HepG2 (cell line): ENCODE measurements around the gene ST8SIA6. TPM values are rescaled to one million over a fixed set of nuclear protein-coding genes. Genes with fewer than 3 reads are reported as not detected.

Source experiments
- ATAC-seq: fragments of 200-7000 bp; cut with Tn5 transposase; 3 replicates; pipeline ENCODE4 v1.9.1; 2020; ENCODE audit warnings: mild to moderate bottlenecking, moderate library complexity
- BruUV-seq: library from RNA; stranded (reverse); fragments of 400-500 nt; replicated peaks from 2 replicates; lab custom pipeline; 2021; lab: Mats Ljungman, UMichigan
- CTCF ChIA-PET: fragments of 300-600 bp; formaldehyde crosslinking; extraction: SDS; loops from one replicate; lab custom pipeline; 2021; ENCODE audit warnings: low total read pairs, inconsistent platforms, low intra/inter-chr PET ratio; lab: Yijun Ruan, JAX
- POLR2A ChIA-PET: fragments of 350-600 bp; sonication (Branson Sonifier 250); formaldehyde crosslinking; loops from one replicate; lab custom pipeline; 2020; ENCODE audit warnings: antibody characterized with exemption, inconsistent platforms; lab: Yijun Ruan, JAX
- DNase-seq: peaks from one replicate; pipeline ENCODE4 v3.0.0-alpha.2; 2015; ENCODE audit warnings: low spot score
- FAIRE-seq: peaks from 3 replicates; lab custom pipeline; 2011; peaks lifted over from hg19 to GRCh38; lab: Jason Lieb, UNC
- H2AFZ ChIP-seq: one replicate; pipeline ENCODE4 v1.6.1; 2011; ENCODE audit warnings: low read length, inconsistent platforms
- H3K27ac ChIP-seq: fragments of 300-600 bp; 3 replicates; pipeline ENCODE4 v1.8.0; 2011; ENCODE audit warnings: mixed run types, mild to moderate bottlenecking, mixed read lengths, low read length, inconsistent platforms; ENCODE audit not compliant: insufficient read depth; ENCODE audit errors: extremely low read length
- H3K27me3 ChIP-seq, 2 experiments: fragments of 200-600 bp in 1 of 2; 2 replicates in 1 of 2; 3 replicates in 1 of 2; pipeline versions ENCODE4 v1.6.0 to v1.8.0; 2011; ENCODE audit warnings: low read length in 2 of 2, mild to moderate bottlenecking in 2 of 2, moderate library complexity in 2 of 2, inconsistent platforms in 1 of 2; ENCODE audit not compliant: insufficient read depth in 2 of 2, control insufficient read depth in 1 of 2
- H3K36me3 ChIP-seq, 2 experiments: fragments of 200-600 bp in 1 of 2; replicated peaks in 1 of 2; 2 replicates in 1 of 2; 3 replicates in 1 of 2; pipeline versions ENCODE4 v1.5.1 to v1.8.0; 2011; ENCODE audit warnings: low read length in 2 of 2, inconsistent platforms in 1 of 2; ENCODE audit not compliant: insufficient read depth in 2 of 2, control insufficient read depth in 1 of 2
- H3K4me1 ChIP-seq: 2 replicates; pipeline ENCODE4 v1.5.1; 2012; ENCODE audit warnings: low read length, inconsistent platforms; ENCODE audit not compliant: insufficient read depth
- H3K4me2 ChIP-seq: 2 replicates; pipeline ENCODE4 v1.6.0; 2011; ENCODE audit warnings: low read depth, low read length, inconsistent platforms
- H3K4me3 ChIP-seq, 3 experiments: fragments of 200-600 bp in 1 of 3; sonication (generic), shearing (Covaris generic) in 1 of 3; replicated peaks in 1 of 3; 2 replicates each; pipeline ENCODE4 v1.5.1; 2011 to 2016; ENCODE audit warnings: low read length in 3 of 3, inconsistent platforms in 2 of 3, low read depth in 2 of 3, mild to moderate bottlenecking in 2 of 3, control low read depth in 1 of 3, mixed read lengths in 1 of 3; ENCODE audit not compliant: insufficient read depth in 1 of 3
- H3K79me2 ChIP-seq: one replicate; pipeline ENCODE4 v1.6.1; 2011; ENCODE audit warnings: low read length, inconsistent platforms; ENCODE audit not compliant: insufficient read depth
- H3K9ac ChIP-seq: 2 replicates; pipeline ENCODE4 v1.6.0; 2011; ENCODE audit warnings: mild to moderate bottlenecking, low read depth, low read length, inconsistent platforms; ENCODE audit not compliant: insufficient read depth
- H3K9me3 ChIP-seq: 2 replicates; pipeline ENCODE4 v1.5.1; 2012; ENCODE audit warnings: mild to moderate bottlenecking, low read length
- H4K20me1 ChIP-seq: 2 replicates; pipeline ENCODE4 v1.6.0; 2011; ENCODE audit warnings: inconsistent platforms, mild to moderate bottlenecking, low read length, moderate library complexity; ENCODE audit not compliant: insufficient read depth
- FOSL1 ChIP-seq: sonication (generic); formaldehyde crosslinking; IDR thresholded peaks from 2 replicates; pipeline ENCODE4 v1.9.0; 2021; ENCODE audit warnings: missing genetic modification reagents, borderline replicate concordance
- FOXM1 ChIP-seq: sonication (generic); formaldehyde crosslinking; IDR thresholded peaks from 2 replicates; pipeline ENCODE4 v1.5.0; 2020; ENCODE audit warnings: missing genetic modification reagents
- GZF1 ChIP-seq: sonication (generic); formaldehyde crosslinking; IDR thresholded peaks from 2 replicates; pipeline ENCODE4 v1.5.1; 2020; ENCODE audit warnings: mild to moderate bottlenecking, missing genetic modification reagents
- HNF4A ChIP-seq: sonication (generic); formaldehyde crosslinking; IDR thresholded peaks from 2 replicates; pipeline ENCODE4 v1.4.0; 2020; ENCODE audit warnings: missing genetic modification reagents
- NFIB ChIP-seq: sonication (generic); formaldehyde crosslinking; IDR thresholded peaks from 2 replicates; pipeline ENCODE4 v1.9.0; 2021; ENCODE audit warnings: missing genetic modification reagents, mild to moderate bottlenecking, borderline replicate concordance
- PCBP2 ChIP-seq: fragments of 200-400 bp; formaldehyde crosslinking; optimal IDR thresholded peaks from 2 replicates; pipeline ENCODE3; 2018; ENCODE audit warnings: low read length, low read depth; ENCODE audit not compliant: poor library complexity, severe bottlenecking
- PREB ChIP-seq: sonication (generic); formaldehyde crosslinking; IDR thresholded peaks from 2 replicates; pipeline ENCODE4 v1.4.0; 2020; ENCODE audit warnings: missing genetic modification reagents
- REPIN1 ChIP-seq: sonication (generic); formaldehyde crosslinking; IDR thresholded peaks from 2 replicates; pipeline ENCODE4 v1.8.0; 2022; ENCODE audit warnings: missing genetic modification reagents, low read depth, mild to moderate bottlenecking, borderline replicate concordance
- TFAP4 ChIP-seq: sonication (generic); IDR thresholded peaks from 2 replicates; pipeline ENCODE4 v1.6.1; 2016; ENCODE audit warnings: low read depth, borderline replicate concordance
- THAP11 ChIP-seq: IDR thresholded peaks from 2 replicates; pipeline ENCODE4 v1.6.1; 2016; ENCODE audit warnings: missing biosample characterization, missing genetic modification reagents
- ZBTB14 ChIP-seq: sonication (generic); formaldehyde crosslinking; IDR thresholded peaks from 2 replicates; pipeline ENCODE4 v1.4.0; 2020; ENCODE audit warnings: missing genetic modification reagents
- ZFP1 ChIP-seq: IDR thresholded peaks from 2 replicates; pipeline ENCODE4 v1.6.1; 2016
- ZNF224 ChIP-seq: sonication (generic); formaldehyde crosslinking; IDR thresholded peaks from 2 replicates; pipeline ENCODE4 v1.5.0; 2020; ENCODE audit warnings: mild to moderate bottlenecking, missing genetic modification reagents
- ZNF326 ChIP-seq: sonication (generic); formaldehyde crosslinking; IDR thresholded peaks from 2 replicates; pipeline ENCODE4 v1.4.0; 2020; ENCODE audit warnings: missing genetic modification reagents, borderline replicate concordance
- ZNF512 ChIP-seq: sonication (generic); formaldehyde crosslinking; IDR thresholded peaks from 2 replicates; pipeline ENCODE4 v1.4.0; 2020; ENCODE audit warnings: mild to moderate bottlenecking, missing genetic modification reagents
- ZNF770 ChIP-seq: sonication (generic); formaldehyde crosslinking; IDR thresholded peaks from 2 replicates; pipeline ENCODE4 v1.5.0; 2020; ENCODE audit warnings: mild to moderate bottlenecking, missing genetic modification reagents
- WGBS: methylation state at CpG from one replicate; pipeline ENCODE4 v1.1.6; 2017; ENCODE audit warnings: low lambda C conversion rate; 5-methylcytosine and 5-hydroxymethylcytosine counted together
- in situ Hi-C: cut with HindIII; loops from 2 replicates; pipeline ENCODE4 v1.10.0; 2017; ENCODE audit warnings: low pct_unique_long_range_greater_than_20kb; ENCODE audit not compliant: extremely low pct_ligation_motif_present
- intact Hi-C: fragments of 100-400 bp; cut with micrococcal nuclease; formaldehyde crosslinking; loops from one replicate; pipeline ENCODE4 v1.10.0; 2022; ENCODE audit not compliant: unreplicated experiment
- polyA plus RNA-seq, 8 experiments: library from polyadenylated mRNA; depleted of rRNA in 3 of 8; stranded (reverse) in 7 of 8; unstranded in 1 of 8; fragments of >200 nt; fragmentation: Illumina TruSeq in 4 of 8; extraction: Trizol in 4 of 8; gene quantifications; 2 replicates each; pipeline versions ENCODE4 v1.2.1 to v1.2.3, GENCODE V29; 2011 to 2016; ENCODE audit warnings: low read depth in 4 of 8, missing spikeins in 1 of 8, mixed read lengths in 1 of 8; ENCODE audit not compliant: insufficient read depth in 1 of 8
- total RNA-seq, 5 experiments: library from RNA; depleted of rRNA; stranded (reverse); fragments of >200 nt; fragmentation: Illumina TruSeq; extraction: Trizol; gene quantifications; 2 replicates each; pipeline ENCODE4 v1.2.3, GENCODE V29; 2016; ENCODE audit warnings: low read depth in 1 of 5

The ST8SIA6 gene
- total and polyA plus RNA-seq, 2 of the 13 experiments (the other 11 are each of a cell fraction or from before 2014, with no cell fraction given): not detected

GRCh38 chr10:17348501-17349349 is 105.7 kb downstream of the ST8SIA6 start (continued):
- TF ChIP-seq REPIN1 (CRISPR knock-in tag) (no peak), FOXM1 (CRISPR knock-in tag) (no peak), ZNF770 (no peak), PCBP2 (no peak), ZBTB14 (CRISPR knock-in tag) (no peak)

GRCh38 chr10:17348011-17348500 is 106.3 kb downstream of the ST8SIA6 start:
- no peaks in the 10 kb centered on the region for H3K79me2 ChIP-seq
- no peaks in the 10 kb centered on the region for H3K27me3 ChIP-seq
- no peak overlapping the region for H3K4me2 ChIP-seq
- H3K27ac ChIP-seq: no peak overlapping the region
- in situ Hi-C loops (no loop called here), intact Hi-C loops (no loop called here)
- ChIA-PET POLR2A (no interaction called here), CTCF (no interaction called here)
- 30% methylated on average over 4 of the region's 4 CpGs for WGBS
- no peak overlapping the region for H3K9ac ChIP-seq
- no peaks in the 10 kb centered on the region for H3K4me1 ChIP-seq
- H4K20me1 ChIP-seq: no peaks in the 10 kb centered on the region
- BruUV-seq: no TSS peak
- no peaks in the 10 kb centered on the region for H3K36me3 ChIP-seq
- H3K4me3 ChIP-seq: no peak overlapping the region
- FAIRE-seq: no peak
- no peaks in the 10 kb centered on the region for H3K9me3 ChIP-seq
- no peak for ATAC-seq
- no peak overlapping the region for H2AFZ ChIP-seq
- DNase-seq: no peak
- TF ChIP-seq GZF1 (CRISPR knock-in tag) (no peak), TFAP4 (no peak), ZNF224 (no peak), THAP11 (CRISPR knock-in tag) (no peak), NFIB (CRISPR knock-in tag) (no peak), ZNF512 (CRISPR knock-in tag) (no peak), ZNF326 (CRISPR knock-in tag) (no peak), FOSL1 (CRISPR knock-in tag) (no peak), PREB (CRISPR knock-in tag) (no peak), HNF4A (CRISPR knock-in tag) (no peak), ZFP1 (CRISPR knock-in tag) (no peak)
